Embryonic facial prominence (tissue), 1 donor: ENCODE measurements around the gene SOX14.

Experiments used
- DNase-seq: peaks from one replicate; pipeline ENCODE4 v3.0.0-alpha.2; 2016; ENCODE audit errors: extremely low spot score

Gene SOX14

DNA sequence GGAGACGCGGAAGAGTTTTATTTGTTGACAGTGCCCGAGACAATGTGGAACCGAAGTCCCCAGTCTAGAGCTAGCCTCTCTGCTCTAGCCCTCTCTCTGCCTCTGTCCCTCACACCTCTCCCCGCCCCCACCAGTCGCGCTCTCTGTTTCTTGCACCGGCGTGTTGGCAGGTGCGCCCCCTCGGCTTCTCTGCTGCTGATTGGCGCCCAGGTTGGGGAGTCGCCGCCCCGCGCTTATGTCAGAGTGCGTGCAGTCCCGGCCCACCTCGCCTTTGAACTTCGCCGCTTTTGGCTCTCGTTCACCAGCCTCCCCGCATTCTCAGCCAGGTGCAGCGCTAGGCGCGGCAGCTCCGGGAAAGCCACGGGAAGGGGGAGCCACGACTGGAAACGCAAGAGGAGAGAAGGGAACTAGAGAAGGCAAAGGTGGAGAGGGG, at the start of gene SOX14:
SOX14 (plus strand) TSS at position 315 of the 433 bp plus-strand sequence. CDS start 470 bp downstream, outside the sequence.
- DNase-seq = no peak

DNA sequence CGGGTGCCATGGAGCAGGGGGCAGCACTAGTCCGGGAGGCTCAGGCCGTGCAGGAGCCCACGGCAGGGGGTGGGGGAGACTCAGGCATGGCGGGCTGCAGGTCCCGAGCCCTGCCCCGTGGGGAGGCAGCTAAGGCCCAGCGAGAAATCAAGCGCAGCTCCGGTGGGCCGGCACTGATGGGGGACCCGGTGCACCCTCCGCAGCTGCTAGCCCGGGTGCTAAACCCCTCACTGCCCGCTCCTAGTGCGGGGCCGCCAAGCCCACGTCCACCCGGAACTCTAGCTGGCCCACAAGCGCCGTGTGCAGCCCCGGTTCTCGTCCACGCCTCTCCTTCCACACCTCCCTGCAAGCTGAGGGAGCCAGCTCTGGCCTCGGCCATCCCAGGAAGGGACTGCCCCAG, 49.6 kb upstream of the SOX14 start:
- no peak for DNase-seq

DNA sequence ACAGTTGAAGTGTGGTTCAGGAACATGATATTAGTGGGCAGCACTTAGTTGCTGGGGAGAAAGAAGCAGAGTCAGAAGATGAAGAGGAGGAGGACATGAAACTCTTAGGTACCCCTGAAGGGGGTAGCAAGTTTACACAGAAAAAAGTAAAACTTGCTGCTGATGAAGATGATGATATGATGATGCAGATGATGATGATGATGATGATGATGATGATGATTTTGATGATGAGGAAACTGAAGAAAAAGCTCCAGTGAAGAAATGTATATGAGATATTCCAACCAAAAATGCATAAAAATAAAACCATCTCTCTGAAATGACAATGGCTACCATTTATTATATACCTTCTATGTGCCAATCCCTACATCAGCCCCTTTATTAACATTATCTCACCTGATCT, 39.9 kb upstream of the SOX14 start:
- DNase-seq = no peak

DNA sequence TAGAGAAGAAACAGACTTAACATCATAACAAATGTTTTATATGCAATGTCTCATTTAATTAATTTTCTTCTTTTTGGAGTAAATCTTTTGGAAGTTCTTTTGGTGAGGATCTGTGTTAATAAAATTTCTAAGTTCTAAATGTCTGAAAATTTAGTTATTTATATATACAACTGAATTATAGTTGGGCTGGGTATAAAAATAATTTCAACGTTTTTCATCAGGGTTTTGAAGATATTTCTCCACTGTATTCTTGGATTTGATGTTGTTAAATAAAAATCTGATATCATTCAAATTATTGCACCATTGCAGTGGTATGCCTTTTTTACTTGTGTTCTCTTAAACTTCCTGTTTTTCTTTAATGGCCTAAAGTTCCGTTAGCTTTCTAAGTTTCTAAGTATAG, 26.9 kb upstream of the SOX14 start:
- no peak for DNase-seq

DNA sequence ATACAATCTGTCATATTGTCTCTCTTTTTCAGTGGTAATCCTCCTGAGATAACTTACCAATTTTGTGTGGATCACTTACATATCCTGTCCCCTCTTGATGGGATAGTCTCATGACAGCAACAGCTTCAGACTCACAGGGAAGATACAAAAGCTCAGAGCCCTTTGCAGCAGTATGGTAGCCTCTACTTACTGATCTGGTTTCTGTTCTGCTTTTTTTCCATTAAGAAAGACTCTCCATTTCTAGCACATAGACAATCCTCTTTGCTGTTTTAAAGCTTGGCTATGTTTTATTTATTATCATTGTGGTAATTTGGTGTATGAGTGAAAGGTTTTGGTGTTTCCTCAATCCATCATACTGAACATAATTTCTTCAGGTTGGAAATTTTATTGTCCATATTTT, 25.4 kb upstream of the SOX14 start:
- DNase-seq = no peak

DNA sequence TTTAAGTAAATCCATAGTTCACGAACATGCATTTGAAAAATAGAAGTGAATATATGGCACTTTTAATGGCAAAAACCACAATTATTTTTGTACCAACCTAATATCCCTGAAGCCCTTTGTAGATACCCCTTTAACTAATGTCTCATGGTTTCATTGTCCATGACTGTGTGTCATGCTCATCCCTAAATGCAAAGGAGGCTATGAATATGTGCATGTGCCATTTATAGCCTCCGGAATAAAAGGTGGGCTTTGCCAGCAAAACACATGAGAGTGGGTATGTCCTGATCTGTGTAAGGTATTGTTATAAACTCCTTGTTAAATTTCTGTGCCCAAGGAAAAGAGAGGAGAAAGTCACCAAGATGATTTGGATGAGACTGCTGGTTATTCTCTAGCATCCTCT, 20.5 kb upstream of the SOX14 start:
- no peak for DNase-seq

DNA sequence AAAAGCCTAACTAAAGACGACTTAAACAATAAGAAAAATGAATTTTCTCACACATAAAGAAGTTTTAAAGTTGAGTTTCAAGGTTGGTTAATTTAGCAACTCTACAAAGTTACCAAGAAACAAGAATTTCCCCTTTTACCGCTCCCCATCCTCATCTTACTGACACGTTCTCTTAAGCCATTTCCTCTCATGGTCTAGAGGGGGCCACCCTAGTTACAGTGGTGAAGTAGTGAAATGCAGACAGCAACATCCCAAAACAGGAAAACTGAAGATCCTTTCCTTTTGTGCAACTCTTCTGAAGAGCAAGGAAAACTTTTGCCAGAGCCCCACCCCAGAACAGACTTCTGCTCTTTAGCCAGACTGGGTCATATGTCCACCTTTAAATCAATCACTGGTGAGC, 17.3 kb upstream of the SOX14 start:
- DNase-seq = no peak

DNA sequence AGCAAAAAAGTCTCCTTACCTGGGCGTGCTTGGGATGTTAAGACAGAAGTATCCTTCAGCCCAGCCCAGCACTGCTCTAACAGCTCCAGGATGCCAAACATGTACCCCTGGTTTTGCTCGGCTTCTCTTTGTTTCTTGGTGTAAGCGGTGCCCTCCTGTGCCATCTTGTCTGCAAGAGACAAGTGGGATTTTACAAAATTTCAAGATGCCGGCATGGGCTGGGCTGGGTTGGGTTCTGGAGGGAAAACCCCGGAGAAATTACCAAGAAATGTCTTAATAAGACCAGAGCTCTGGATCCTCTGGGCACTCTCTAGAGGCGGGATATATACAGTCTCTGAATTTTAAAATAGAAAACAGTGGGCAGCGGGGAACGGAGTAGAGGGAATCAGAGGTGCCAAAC, 4.6 kb upstream of the SOX14 start:
- no peak for DNase-seq

DNA sequence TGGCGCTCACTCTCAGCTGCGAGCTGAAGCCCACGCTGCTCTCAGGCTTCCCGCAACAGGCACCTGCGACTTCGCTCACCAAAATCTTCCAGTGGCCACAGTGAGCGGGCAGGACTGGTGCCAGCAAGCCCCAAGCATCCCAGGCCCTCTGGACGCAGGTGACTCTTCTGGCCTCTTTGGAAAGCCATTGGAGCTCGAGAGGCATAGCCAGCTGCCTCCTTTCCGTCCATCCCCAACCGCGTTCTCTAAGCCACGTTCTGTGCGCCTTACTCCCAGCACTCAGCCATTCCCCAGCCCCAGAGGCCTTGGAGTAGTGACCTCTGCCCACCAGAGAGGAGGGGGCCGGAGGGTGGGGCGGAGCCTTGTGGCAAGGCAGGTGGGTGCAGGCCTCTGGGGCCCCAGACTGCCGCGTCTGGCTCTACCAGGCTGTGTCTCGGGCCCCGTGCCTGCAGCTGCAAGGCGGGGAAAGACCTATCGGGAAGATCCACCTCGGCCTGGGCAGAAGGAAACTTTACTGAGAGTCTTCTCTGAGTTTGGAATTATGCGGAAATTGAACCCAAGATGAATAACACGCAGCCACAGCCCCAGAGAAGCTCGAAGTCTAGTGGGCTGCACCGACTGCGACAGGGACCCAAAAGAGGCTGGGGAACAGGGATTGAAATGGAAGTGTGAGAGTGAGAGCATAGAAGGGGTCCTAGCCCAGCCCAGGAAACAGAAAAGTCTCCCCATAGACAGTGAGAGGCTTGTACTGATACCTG, 3.6 kb upstream of the SOX14 start:
- DNase-seq = no peak

DNA sequence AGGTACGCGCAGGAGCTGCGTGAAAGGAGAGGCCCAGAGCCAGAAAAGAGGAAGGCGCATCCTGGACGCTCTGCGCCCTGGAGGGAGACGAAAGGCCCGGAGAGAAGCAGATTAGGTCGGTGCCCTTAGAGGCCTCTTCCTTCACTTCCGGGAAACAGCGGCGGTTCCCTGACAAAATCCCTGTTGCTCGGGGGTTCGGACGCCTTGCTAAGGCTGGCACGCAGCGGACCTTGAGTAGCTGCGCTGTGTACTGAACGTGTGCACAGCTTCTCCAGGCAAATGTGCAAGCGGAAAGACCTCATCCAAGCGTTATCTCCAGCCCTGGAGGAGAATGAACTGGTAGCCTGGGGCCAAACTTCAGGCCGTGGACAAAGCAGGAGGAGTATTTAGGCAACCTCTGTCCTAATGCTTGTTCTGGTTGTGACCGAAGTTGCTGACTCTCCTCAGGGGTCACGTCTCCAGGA, 3.0 kb upstream of the SOX14 start:
- no peak for DNase-seq

DNA sequence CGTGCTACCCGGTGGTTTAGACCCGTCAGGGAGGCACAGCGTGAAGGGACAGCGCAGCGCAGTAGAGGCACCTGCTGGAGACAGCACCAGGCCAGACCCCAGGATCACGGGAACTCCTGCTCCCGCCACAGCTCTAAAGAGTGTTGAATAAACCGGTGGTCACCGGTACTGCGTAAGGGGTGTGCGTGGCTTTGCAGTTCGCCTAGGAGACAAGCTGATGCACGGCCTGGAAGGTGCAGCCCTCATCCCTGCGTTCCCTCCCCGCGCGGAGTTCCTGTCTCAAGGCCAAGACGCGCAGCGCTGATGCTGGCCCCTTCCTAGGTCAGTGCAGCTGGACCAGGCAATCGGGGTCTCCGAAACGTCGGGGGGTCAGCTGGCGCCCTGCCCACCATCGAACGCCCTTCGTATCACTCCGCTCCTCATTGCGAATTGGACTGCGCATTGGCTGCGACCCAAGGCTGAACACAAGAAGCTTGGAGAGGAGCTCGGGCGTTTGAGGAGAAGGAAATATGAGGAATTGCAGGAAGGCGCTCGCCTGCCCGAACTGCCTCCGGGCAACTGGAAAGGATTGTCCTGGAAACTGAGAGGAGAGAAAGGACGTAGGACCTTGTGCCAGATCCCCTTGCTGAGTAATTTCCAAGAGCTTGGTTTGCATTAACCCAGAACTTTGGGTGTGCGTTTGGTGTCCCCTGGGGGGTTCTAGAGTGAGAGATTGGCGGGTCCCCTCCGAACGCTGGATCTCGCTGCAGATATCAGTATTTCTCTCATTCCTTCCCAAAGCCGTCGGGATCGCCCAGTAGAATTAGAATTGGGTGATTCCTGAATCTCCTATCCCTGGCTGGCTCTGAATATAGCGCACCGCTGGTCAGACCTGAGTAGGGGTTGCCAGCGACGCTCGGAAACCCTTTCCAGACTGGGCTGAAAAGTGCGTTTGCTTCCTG, 2.3 kb upstream of the SOX14 start:
- no peak for DNase-seq

DNA sequence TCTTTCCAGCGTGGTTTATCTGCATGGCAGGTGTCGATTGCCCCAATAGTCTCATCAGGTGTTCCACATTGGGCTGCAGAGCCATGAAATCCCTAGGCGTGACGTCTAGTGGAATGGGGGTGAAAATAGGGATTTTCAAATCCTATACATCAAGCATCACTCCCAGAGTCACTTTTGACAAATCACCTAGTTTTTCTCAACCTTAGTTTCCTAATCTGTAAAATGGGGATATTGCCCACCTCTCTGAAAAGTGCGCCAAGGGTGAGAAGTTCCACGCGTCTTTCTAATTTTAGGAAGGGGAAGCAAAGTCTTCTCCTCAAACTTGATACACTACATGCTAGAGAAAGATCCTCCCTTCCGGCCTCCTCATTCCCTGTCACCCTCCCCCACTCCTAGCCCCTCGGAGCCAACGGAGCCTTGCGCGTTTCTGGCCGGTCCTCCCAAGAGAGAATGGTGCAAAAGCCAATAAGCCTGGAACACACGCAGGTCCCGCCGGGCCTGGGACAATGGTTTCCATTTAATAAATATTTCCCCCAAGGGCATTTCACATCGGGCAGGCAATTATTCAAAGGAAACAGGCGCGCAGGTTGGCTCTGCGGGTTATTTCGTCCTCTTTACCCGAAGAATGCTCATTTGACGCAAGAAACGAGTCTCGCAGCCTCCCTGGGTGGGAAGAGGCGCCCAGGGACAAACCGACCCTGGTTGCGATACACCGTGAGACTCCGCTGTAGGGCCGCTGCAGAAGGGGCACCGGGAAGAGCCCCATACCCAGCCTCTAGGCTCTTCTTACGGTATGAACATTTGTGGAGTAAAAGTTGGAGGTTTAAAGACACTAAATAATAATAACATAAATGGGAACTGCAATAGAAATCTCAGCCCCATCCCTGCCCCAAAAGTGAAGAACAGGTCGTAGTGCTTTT, 1.2 kb upstream of the SOX14 start:
- no peak for DNase-seq

DNA sequence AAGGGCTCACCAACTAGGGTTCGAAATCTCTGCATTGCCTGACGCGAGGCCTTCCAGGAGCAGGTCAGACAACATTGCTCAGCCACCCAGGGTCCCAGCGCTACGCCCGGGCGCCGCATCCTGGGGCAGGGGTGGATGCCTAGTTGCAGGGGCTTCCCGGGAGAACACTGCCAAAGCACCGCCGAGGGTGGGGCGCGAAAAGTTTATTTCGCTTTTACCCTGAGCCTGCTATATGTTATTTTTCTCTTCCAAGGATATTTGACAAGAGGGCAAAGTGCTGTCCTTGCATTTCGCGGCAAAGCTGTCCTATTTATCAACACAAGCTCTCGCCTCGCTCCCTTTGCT, 549 bp upstream of the SOX14 start:
- DNase-seq = no peak

DNA sequence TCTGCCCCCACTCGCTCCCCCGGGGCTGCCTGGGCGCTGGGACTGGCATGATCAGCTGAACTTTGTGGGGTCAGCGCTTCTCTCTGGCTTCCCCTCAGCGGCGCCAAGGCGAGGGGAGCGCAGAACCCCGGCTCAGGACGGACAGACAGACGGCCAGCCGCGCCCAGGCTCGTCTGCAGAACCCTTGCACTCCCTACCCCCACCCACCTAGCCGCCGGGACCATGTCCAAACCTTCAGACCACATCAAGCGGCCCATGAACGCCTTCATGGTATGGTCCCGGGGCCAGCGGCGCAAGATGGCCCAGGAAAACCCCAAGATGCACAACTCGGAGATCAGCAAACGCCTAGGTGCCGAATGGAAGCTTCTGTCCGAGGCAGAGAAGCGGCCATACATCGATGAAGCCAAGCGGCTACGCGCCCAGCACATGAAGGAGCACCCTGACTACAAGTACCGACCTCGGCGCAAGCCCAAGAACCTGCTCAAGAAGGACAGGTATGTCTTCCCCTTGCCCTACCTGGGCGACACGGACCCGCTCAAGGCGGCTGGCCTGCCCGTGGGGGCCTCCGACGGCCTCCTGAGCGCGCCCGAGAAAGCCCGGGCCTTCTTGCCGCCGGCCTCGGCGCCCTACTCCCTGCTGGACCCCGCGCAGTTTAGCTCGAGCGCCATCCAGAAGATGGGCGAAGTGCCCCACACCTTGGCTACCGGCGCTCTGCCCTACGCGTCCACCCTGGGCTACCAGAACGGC, 621 bp downstream of the SOX14 start:
- no peak for DNase-seq

DNA sequence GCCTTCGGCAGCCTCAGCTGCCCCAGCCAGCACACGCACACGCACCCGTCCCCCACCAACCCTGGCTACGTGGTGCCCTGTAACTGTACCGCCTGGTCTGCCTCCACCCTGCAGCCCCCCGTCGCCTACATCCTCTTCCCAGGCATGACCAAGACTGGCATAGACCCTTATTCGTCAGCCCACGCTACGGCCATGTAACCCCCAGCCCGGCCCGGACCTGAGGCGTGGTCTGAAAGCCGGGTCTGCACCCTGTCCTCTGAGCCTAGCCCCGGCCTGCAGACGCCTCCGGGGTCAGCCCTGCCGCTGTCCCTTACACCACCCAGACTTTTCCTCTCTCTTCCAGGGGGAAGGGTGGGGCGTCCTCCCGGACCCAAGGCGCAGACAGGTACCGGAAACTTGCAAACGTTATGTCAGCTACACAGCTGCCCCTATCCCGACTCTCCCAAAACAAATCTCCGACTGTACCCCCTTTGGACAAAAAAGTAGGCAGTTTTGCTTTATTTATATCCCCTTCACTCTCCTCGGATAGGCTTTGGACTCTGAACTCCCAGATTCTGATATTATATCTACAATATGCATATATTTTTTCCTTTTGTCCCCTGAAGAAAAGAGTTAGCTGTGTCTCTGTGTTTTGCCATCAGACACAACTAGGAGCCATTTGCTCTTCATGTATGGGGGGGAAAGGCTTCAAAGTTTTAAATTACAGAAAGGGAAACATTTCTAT, 1.4 kb downstream of the SOX14 start:
- DNase-seq = no peak

DNA sequence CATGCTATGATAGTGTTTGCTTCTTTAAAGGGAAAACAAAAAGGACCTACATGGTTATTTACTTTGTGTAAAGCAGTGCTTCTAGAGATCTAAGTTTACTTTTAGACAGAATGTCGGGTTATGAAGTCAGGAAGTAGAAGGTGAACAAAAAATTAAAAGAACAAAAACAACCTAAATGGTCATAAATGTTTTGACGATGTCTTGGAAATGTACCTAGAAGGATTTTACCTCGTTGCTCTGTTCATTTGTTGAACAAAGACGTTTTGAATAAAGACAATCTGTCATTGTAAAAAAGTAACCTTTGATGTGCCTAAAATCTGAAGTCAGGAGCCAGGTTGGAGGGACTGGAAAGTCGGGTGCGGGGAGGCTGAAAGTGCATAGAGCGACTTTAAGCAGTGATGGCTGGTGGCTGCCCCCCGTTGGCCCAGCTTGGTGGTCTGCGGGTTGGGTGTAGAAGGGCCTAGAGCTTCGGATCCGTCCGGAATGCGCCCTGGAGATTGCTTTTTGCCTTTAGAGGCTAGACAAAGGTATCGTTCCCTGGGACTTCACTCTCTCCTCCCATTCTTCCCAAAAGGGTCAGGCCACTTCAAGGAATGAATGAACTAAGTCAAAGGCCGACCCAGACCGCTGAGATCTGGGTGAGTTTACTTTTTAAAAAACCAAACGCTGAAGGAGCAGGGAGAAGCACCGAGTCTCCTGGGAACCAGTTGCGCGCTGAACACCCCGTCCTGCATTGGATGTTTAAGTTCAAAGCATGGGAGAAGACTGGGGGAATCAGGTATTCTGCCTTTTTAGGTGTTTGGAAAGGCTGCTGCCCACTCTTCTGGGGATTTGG, 2.1 kb downstream of the SOX14 start:
- DNase-seq = no peak

DNA sequence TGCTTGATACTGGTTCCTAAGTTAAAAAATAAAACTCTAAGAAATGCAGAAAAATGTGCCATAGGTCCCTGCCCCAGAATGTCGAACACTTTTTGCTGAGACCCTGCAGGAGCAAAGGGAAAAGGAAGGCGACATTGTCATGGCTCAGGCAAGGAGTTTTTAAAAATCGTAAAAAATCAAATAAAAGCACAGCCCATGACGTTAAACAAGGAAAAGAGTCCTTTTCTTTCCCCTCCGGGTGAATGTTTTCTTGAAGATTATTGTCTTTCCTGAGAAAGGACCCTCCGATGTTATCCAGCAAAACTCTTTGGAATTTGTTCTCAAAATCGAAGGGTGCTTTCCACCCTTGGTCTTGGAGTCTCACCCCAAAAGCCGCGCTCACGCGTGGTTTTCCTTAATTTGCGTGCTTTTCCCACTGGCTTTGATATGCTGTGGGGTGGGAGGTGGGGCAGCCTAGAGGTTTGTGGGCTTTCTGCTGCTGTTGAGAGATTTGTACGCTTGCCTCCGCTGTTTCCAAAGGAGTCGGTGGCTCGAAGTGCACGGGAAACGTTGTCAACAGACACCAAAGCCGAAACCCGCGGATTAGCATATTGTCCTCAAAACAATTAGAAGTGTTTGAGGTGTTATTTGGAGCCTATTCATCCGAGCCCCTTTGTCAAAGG, 2.9 kb downstream of the SOX14 start:
- DNase-seq = no peak

DNA sequence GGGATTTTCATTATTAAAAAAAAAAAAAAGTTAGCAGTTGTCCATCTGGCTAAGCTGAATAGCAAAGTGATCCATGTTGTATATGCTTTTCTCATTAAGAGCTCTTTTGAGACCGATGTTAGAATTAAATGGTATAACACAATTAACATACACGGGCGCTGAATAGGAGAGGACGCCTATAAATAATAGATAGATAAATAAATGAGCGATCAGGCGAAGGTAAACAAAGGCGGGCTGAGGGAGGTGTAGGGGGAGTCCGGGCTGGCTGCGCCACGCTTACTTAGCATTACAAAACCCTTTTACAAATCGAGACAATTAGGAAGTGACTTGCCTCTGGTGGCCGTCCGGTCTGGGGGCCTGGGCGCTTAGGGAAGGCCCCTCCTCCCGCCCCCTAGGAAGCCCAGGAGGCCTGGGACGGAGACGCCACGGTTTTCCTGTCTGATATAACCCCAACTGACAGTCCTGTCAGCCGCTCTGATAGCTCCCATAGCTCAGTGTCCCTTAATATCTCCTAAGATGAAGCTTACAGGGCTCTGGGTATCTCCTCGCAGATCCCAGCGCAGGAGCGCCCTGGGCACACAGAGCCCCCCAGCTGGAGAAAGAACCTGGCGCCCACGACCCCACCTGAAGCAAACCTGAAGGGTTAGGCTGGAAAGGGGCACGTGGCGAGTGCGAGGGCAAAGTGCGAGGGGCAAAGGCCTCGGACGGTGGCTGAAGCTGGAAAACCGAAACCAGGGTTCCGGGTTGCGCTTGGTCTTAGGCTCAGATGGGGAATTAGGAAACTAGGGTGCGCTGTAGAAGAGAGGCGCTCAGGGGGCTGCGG, 3.6 kb downstream of the SOX14 start:
- DNase-seq = no peak
